K562 (cell line): Measurements from ENCODE around the gene STX11. TPM values are rescaled to one million over a fixed set of nuclear protein-coding genes. Genes with fewer than 3 reads are reported as not detected.

Experiments used
- CEBPZ ChIP-seq: fragments of 150-350 bp; IDR thresholded peaks from 2 replicates; pipeline ENCODE4 v1.6.1; 2014; ENCODE audit warnings: low read depth, mild to moderate bottlenecking, low read length, borderline replicate concordance
- CREB5 ChIP-seq: fragments of 250-450 bp; sonication (Bioruptor Pico); IDR thresholded peaks from 2 replicates; pipeline ENCODE4 v1.5.0; 2020; ENCODE audit warnings: mild to moderate bottlenecking
- CXXC5 ChIP-seq: fragments of 250-450 bp; sonication (Bioruptor Pico); IDR thresholded peaks from 2 replicates; pipeline ENCODE4 v1.8.0; 2022; ENCODE audit warnings: inconsistent platforms, mild to moderate bottlenecking, moderate library complexity
- HMBOX1 ChIP-seq: sonication (generic); IDR thresholded peaks from 2 replicates; pipeline ENCODE4 v1.6.1; 2016
- MECOM ChIP-seq: fragments of 250-450 bp; sonication (Bioruptor Pico); IDR thresholded peaks from 2 replicates; pipeline ENCODE4 v1.8.0; 2022; ENCODE audit warnings: inconsistent platforms
- MED1 ChIP-seq: sonication (generic); formaldehyde crosslinking; IDR thresholded peaks from 2 replicates; pipeline ENCODE4 v1.8.1; 2023; ENCODE audit warnings: missing genetic modification reagents, borderline replicate concordance
- MIER1 ChIP-seq: fragments of 450-650 bp; IDR thresholded peaks from 2 replicates; pipeline ENCODE4 v1.6.1; 2016; ENCODE audit warnings: antibody characterized with exemption, mild to moderate bottlenecking, low read depth
- PCBP1 ChIP-seq: fragments of 200-400 bp; formaldehyde crosslinking; IDR thresholded peaks from 2 replicates; pipeline ENCODE4 v1.6.1; 2018; ENCODE audit warnings: mild to moderate bottlenecking, low read depth, low read length; ENCODE audit not compliant: poor library complexity, severe bottlenecking
- RBBP5 ChIP-seq: fragments of 200-600 bp; sonication (generic); IDR thresholded peaks from 2 replicates; pipeline ENCODE4 v1.6.1; 2012; ENCODE audit warnings: borderline replicate concordance, mild to moderate bottlenecking, low read length, control low read depth, inconsistent platforms; ENCODE audit not compliant: insufficient read depth, poor library complexity, severe bottlenecking
- SNRNP70 ChIP-seq: fragments of 200-400 bp; formaldehyde crosslinking; optimal IDR thresholded peaks from 2 replicates; pipeline ENCODE3; 2017; ENCODE audit warnings: low read depth, low read length
- TARDBP ChIP-seq: fragments of 450-650 bp; IDR thresholded peaks from 2 replicates; pipeline ENCODE4 v1.6.1; 2016
- TRIM28 ChIP-seq: fragments of 450-650 bp; IDR thresholded peaks from 2 replicates; pipeline ENCODE4 v1.6.1; 2017
- ZBTB2 ChIP-seq: fragments of 450-650 bp; IDR thresholded peaks from 2 replicates; pipeline ENCODE4 v1.6.1; 2016; ENCODE audit warnings: antibody characterized with exemption
- ZFP91 ChIP-seq: sonication (generic); formaldehyde crosslinking; IDR thresholded peaks from 2 replicates; pipeline ENCODE4 v1.8.0; 2022; ENCODE audit warnings: mild to moderate bottlenecking, missing genetic modification reagents
- ZFPM2 ChIP-seq: fragments of 250-450 bp; sonication (Bioruptor Pico); IDR thresholded peaks from 2 replicates; pipeline ENCODE4 v1.5.1; 2022; ENCODE audit warnings: mild to moderate bottlenecking
- ZNF586 ChIP-seq: fragments of 450-650 bp; formaldehyde crosslinking; conservative IDR thresholded peaks from 2 replicates; pipeline ENCODE4 v1.4.0; 2020; ENCODE audit warnings: mild to moderate bottlenecking, moderate library complexity
- polyA plus RNA-seq, 8 experiments: library from polyadenylated mRNA; depleted of rRNA in 4 of 8; stranded (reverse) in 5 of 8; unstranded in 3 of 8; fragments of >200 nt; fragmentation: Nextera tagmentation in 2 of 8; fragmentation: Illumina TruSeq in 1 of 8; extraction: Ambion mirVana in 2 of 8; extraction: Trizol in 1 of 8; gene quantifications; 2 replicates each; pipeline versions ENCODE4 v1.2.1 to v1.2.3, GENCODE V29; 2011 to 2014; ENCODE audit warnings: inconsistent platforms in 1 of 8, missing spikeins in 1 of 8
- total RNA-seq, 7 experiments: library from RNA; depleted of rRNA in 6 of 7; stranded (reverse); fragments of >200 nt in 6 of 7; fragmentation: Illumina TruSeq in 2 of 7; extraction: Trizol in 2 of 7; gene quantifications; 2 replicates each; pipeline versions ENCODE4 v1.2.1 to v1.2.3, GENCODE V29; 2011 to 2021; ENCODE audit warnings: low replicate concordance in 1 of 7

STX11 gene
- total and polyA plus RNA-seq, 9 of the 15 experiments (the other 6 are each of a cell fraction or from before 2014, with no cell fraction given), result 0.06 to 0.73 (median 0.40) TPM

GRCh38 chr6:144149894-144150709, at the start of gene STX11 (continued):
- TF ChIP-seq CREB5 (CRISPR knock-in tag), result no peak
- no peak for TF ChIP-seq MIER1
- TF ChIP-seq HMBOX1, result no peak
- no peak for TF ChIP-seq TARDBP
- TF ChIP-seq ZNF586 (CRISPR knock-in tag), result no peak
- TF ChIP-seq TRIM28, result no peak
- TF ChIP-seq CEBPZ, result no peak
- TF ChIP-seq ZFPM2 (CRISPR knock-in tag), result no peak
- TF ChIP-seq SNRNP70, result no peak
- peak; percentile 57 for TF ChIP-seq RBBP5
- no peak for TF ChIP-seq MED1 (CRISPR knock-in tag)
- no peak for TF ChIP-seq ZBTB2
- TF ChIP-seq CXXC5 (CRISPR knock-in tag), result peak; percentile 76
- TF ChIP-seq MECOM, result no peak
- TF ChIP-seq ZFP91 (CRISPR knock-in tag), result no peak
- peak; percentile 65 for TF ChIP-seq PCBP1
